Occipital lobe (tissue), 2 donors: Measurements from ENCODE around the gene CCDC167. TPM values are rescaled to one million over a fixed set of nuclear protein-coding genes. Genes with fewer than 3 reads are reported as not detected.

ENCODE experiments used
- DNase-seq: peaks from one replicate; lab custom pipeline; 2025; lab: John Stamatoyannopoulos, UW
- total RNA-seq: library from RNA; depleted of rRNA; stranded (reverse); fragments of >200 nt; gene quantifications from one replicate; pipeline ENCODE4 v1.2.3, GENCODE V29; 2014

The CCDC167 gene
- 11.7 TPM for total RNA-seq

GRCh38 chr6:37499433-37500293 lies at the start of gene CCDC167:
Gene CCDC167 (minus strand): TSS chr6:37499893. CDS start chr6:37499863, 30 bp downstream.
- peak; percentile 95 for DNase-seq

DNA sequence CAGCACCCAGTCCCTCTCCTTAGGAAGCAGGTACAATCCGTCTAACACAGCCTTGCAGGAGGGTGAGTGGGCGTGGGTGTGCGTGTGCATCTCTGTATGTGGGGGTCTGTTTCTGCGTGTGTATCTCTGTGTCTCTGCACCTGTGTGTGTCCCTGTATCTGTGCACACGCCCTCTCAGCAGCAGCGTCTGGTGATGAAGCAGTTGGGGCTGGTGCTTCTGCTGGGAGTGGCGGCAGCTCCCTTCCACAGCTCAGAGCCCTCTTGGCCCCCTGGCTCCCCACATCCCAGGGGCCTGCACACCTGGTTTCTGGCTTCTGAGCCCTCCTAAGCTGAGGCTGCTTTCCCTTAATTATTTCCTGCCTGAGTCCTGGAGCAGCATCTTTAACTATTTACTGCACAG lies 49.5 kb upstream of the CCDC167 start:
- DNase-seq, result no peak

DNA sequence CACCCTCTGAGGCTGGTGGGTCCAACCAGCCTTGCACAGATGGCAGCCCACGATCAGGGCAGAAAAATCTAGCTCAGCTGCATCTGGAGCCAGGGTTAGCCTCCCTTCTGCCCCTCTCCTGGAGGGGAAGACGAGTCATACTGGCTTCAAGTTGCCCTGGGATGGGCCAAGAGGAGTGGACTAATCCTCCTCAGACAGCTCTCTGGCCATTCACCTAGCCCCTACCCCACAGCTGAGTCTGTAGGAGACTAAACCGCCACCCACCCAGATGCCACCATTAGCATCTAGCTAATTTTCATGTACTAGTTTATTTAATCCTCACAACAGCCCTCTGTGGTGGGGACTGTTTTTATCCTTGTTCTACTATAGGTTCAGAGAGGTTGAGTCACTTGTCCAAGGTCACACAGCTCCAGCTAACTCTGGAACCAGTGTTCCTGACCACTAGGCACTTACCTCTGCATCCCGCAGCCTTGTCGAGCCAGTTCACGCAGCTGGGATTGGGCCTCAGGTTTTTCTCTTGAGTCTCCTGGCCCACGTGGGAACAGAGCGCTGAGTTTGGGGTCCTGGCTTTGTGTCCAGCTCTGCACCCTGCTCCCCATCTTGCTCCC lies 48.5 kb upstream of the CCDC167 start:
- no peak for DNase-seq

- DNase-seq, result no peak
Measured at GRCh38 chr6:37547564-37548061, 47.9 kb upstream of the CCDC167 start.

DNA sequence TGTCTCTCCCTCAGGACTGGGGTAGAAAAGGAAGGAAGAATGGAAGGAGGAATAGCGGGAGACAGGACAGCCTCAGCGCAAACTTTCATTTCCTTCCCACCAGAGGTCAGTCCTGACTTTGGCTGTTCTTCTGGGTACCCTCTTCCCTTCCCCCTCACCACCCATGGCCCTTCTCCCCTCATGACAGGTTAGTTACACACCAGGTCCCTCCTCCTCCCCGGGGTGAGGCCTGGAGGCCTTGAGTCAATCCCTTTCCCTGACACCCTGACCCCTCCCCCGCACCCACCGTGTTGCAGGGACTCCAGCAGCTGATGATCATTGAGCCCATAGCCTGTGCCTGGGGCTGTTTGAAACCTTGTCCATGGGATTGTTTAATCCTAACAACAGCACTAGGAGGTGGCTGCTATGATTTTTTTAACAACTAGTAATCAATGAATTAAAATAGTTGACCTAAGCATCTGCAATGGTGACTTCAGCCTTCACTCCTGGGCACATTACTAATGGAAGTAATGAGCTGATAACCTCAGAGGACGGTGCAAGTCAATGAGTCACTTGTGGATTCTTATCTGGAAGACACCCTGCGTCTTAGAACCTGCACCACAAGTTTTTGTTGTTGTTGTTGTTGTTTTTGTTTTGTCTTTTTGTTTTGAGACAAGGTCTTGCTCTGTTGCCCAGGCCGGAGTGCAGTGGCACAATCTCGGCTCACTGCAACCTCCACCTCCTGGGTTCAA lies 46.6 kb upstream of the CCDC167 start:
- DNase-seq, result no peak

DNA sequence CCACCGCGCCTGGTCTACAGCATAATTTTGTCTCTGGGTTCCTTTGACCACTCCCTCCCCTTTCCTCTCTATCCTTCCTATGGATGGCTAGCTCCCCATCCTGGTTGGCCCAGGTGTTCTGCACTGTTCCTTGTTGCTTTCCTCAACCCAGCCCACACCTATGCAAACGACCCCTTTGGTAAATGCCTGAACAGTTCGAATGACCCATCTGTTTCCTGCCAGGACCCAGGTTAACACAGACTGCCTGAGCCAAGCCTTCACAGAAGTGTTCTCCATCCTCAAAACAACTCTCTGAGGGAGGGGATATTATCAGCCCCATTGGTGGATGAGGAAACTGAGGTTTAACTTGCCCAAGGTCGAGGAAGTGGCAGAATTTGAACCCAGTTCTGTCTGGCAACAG lies 44.8 kb upstream of the CCDC167 start:
- DNase-seq, result no peak

DNA sequence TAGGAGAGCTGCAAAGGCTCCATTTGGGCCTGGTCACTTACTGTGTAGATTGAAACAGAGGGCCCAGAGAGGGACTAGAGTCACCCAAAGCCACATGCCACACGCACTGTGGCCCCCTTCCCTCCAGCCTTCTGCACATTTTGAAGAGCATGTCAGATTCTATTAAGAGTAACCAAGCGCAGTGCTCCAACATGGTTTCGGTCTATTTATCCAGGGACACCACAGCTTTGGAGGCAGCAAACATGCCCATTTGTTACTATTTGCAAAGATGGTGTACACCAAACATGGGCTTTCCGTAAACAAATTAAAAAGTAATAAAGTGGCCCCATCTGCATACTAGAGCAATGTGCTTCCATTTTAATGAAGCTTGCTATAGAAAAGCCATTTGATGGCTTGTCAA lies 43.7 kb upstream of the CCDC167 start:
- DNase-seq, result no peak

DNA sequence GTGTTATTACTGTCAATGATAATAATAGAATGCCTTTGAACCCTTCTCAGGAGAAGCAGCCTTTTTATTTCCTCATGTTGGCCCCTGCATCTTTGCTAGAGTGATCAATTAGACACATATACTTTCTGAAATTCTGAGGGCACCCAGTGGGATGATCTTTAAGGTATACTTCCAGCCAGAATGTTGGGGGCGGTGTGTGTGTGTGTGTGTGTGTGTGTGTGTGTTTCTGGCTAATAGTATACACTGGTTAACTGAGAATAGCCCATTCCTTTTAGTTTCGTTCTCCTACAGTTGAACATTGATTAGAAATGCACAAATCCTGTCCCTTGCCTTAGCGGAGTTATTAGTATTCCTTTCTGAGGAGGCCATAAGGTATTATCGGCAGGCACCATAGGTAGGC lies 41.7 kb upstream of the CCDC167 start:
- DNase-seq, result no peak

- DNase-seq, result no peak
Measured at GRCh38 chr6:37540390-37540789, 40.7 kb upstream of the CCDC167 start.

GRCh38 chr6:37540029-37540352 lies 40.3 kb upstream of the CCDC167 start:
- DNase-seq, result no peak

- DNase-seq, result no peak
Measured at GRCh38 chr6:37539171-37540028, 39.7 kb upstream of the CCDC167 start.

GRCh38 chr6:37538107-37538506 lies 38.4 kb upstream of the CCDC167 start:
- no peak for DNase-seq

- no peak for DNase-seq
Measured at GRCh38 chr6:37537548-37537947, 37.9 kb upstream of the CCDC167 start.

DNA sequence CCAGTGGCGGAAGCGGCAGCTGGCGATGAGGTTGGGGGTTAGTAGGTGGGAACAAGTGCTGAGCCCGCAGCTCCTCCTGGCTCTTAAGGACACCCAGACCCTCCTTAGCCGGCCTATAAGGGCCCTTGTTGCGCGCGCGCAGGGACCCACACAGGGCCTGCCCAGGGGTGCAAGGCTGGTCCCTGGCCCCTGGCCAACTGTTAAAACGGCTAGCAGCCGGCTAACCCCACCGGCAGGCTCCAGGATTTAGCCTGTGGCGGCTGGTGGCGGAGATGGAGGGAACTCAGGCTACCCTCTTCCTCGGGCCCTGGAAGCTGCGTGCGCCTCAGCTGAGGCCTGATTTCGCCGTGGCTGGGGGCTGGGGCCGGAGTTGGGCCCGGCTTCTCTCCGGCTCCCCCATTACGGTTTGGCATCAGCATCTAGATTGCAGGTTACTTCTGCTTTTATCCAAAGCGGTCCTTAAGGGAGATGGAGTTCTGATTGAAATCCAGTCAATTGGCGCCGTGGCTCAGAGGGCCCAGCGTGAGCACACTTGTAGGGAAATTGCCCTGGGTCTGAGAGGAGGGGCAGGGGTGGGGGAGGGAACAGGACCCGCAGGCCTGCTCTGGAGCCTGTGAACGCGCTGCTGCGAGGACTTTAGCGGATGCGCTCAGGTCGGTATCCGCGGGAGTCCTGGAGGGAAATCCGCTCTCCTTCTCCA lies 36.9 kb upstream of the CCDC167 start:
- no peak for DNase-seq

- no peak for DNase-seq
Measured at GRCh38 chr6:37535759-37536490, 36.2 kb upstream of the CCDC167 start.

DNA sequence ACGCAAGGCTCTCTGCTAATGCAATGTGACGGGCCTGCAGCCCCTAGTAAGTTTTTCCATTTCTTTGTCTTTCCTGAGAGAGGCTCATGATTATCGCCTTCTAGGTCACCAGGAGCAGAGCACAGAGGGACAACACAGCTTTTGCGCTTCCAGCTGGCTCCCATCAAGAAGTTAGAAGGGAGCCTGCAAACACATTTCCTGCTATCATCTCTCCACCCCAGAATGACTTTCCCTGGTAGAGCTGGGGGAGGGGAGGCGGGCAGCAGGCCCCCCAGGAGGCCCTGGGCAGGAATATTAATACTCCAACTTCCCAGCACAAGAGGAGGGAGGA lies 35.7 kb upstream of the CCDC167 start:
- DNase-seq, result no peak

DNA sequence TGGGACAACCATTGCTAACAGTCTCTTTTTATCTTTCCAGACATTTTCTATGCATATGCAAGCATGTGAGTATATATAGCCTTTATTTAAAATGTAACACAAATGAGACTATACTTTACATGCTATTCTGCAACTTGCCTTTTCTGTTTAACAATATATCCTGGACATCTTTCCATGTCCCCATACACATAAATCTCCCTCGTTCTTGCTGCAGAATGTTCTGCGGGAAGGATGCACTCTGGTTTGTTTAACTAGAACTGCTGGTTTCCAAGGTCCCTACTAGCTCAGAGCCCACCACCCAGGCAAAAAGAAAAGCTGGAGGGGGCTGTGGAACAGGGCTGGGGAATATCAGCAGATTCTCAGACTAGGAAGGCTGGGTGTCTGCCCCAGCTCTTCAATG lies 35.2 kb upstream of the CCDC167 start:
- DNase-seq, result no peak

DNA sequence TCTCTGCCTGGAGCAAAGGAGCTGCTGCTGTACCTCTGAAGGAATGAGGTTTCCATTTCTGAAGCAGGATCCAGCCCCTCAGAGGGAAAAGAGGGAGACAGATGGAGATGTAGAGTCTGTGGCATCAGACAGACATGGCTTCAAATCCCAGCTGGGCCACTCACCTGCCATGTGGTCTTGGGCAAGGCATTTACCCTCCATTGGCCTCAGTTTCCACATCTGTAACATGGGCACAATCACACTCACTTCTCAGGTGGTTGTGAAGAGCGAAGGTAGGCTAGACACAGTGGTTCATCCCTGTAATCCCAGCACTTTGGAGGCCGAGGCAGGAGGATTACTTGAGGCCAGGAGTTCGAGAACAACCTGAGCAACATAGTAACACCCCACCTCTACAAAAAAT lies 32.4 kb upstream of the CCDC167 start:
- no peak for DNase-seq

DNA sequence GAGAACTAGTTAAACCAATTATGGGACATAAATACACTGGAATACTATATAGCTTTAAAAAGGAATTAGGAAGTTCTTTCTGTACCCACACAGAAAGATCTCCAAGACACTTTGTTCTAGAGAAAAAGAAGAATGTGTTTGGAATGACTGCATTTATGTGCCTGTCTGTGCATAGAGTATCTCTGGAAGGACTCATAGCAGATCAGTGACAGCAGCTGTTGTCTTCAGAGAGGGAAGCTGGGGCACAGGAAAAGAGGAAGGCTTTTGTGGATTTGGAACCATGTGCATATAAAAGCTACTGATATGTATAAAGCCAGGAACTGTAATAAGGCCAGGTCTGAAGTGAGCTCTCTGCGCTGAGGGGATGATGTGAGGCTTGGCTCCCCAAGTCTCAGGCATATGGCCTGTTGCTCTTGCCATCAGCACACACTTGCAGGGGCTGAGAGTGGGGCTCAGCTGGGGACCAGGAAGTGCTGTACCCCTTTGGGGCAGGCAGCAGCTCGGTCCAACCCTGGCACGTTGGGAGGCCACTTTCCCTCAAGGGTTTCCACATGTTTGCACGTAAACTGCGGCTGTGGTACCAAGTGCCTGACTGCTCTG lies 31.8 kb upstream of the CCDC167 start:
- no peak for DNase-seq

DNA sequence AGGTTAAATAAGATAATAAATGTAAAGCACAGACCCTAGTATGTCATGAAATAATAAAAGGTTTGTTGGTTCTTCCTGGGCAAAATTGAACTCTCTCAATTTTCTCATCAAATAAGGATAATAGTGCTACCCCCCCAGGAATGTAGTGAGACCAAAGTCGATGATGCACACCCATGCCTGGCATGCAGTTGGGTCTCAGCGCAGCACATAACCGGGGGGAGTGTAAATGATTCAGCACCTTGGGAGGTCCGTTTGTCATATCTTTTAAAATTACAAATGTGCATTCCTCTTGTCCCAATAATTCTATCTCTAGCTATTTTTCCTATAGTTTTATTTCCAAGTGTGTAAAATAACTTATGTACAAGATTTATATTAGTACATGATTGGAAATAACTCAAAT lies 31.3 kb upstream of the CCDC167 start:
- no peak for DNase-seq
